Gastroesophageal sphincter (tissue), 4 donors: ENCODE data around the gene RFNG. TPM values are rescaled to one million over a fixed set of nuclear protein-coding genes. Genes with fewer than 3 reads are reported as not detected.

Experiments
- ATAC-seq: fragments of 150-250 bp; one replicate; pipeline ENCODE4 v1.9.1; 2016; ENCODE audit warnings: mild to moderate bottlenecking, moderate library complexity
- H3K27ac ChIP-seq, 4 donors: fragments of 200-600 bp; sonication (generic) in 3 of 4; 1 replicate in 3 of 4; 2 replicates in 1 of 4; pipeline ENCODE4 v1.5.1; 2016 to 2019
- H3K27me3 ChIP-seq: fragments of 200-600 bp; sonication (generic); one replicate; pipeline ENCODE4 v1.5.1; 2019
- H3K36me3 ChIP-seq, 2 donors: fragments of 200-600 bp; sonication (generic); one replicate each; pipeline ENCODE4 v1.5.1; 2019; ENCODE audit warnings: control low read depth in 1 of 2
- H3K4me1 ChIP-seq, 3 donors: fragments of 200-600 bp; sonication (generic); 1 replicate in 2 of 3; 2 replicates in 1 of 3; pipeline ENCODE4 v1.5.1; 2016 to 2019; ENCODE audit warnings: control low read depth in 2 of 3
- H3K4me3 ChIP-seq, 2 donors: fragments of 200-600 bp; sonication (generic); one replicate each; pipeline ENCODE4 v1.5.1; 2019; ENCODE audit warnings: mild to moderate bottlenecking in 1 of 2, moderate library complexity in 1 of 2
- H3K9me3 ChIP-seq, 3 donors: fragments of 200-600 bp; sonication (generic); one replicate each; pipeline ENCODE4 v1.5.1; 2017 to 2019; ENCODE audit warnings: control low read depth in 2 of 3
- EP300 ChIP-seq: sonication (generic); formaldehyde crosslinking; IDR thresholded peaks from one replicate; pipeline ENCODE4 v1.6.1; 2017; ENCODE audit warnings: antibody characterized with exemption, mild to moderate bottlenecking
- POLR2A ChIP-seq, 2 donors: fragments of 450-650 bp; IDR thresholded peaks; one replicate each; pipeline ENCODE4 v1.6.1; 2017; ENCODE audit warnings: antibody characterized with exemption in 2 of 2, mild to moderate bottlenecking in 2 of 2, moderate library complexity in 1 of 2
- POLR2AphosphoS5 ChIP-seq: sonication (generic); formaldehyde crosslinking; IDR thresholded peaks from one replicate; pipeline ENCODE4 v1.6.1; 2017; ENCODE audit warnings: antibody characterized with exemption
- WGBS, 2 donors: methylation state at CpG; one replicate each; pipeline ENCODE4 v1.1.5; 2018; ENCODE audit warnings: low coverage in 1 of 2; 5-methylcytosine and 5-hydroxymethylcytosine counted together
- total RNA-seq, 4 donors: library from RNA; depleted of rRNA; stranded (reverse); fragments of >200 nt; gene quantifications; one replicate each; pipeline ENCODE4 v1.1.0, GENCODE V29; 2016
- TF ChIP-seq, protein P1 (sequence below), 4 experiments: fragments of 200-600 bp in 2 of 4; fragments of 450-650 bp in 2 of 4; sonication (generic) in 1 of 4; IDR thresholded peaks; one replicate each; pipeline ENCODE4 v1.5.1; 2017 to 2019; ENCODE audit warnings: antibody characterized with exemption in 4 of 4, mild to moderate bottlenecking in 2 of 4, moderate library complexity in 2 of 4

Gene RFNG
- total RNA-seq, 4 donors from 2014 or later, result 28.8 to 48.2 (median 34.3) TPM

DNA sequence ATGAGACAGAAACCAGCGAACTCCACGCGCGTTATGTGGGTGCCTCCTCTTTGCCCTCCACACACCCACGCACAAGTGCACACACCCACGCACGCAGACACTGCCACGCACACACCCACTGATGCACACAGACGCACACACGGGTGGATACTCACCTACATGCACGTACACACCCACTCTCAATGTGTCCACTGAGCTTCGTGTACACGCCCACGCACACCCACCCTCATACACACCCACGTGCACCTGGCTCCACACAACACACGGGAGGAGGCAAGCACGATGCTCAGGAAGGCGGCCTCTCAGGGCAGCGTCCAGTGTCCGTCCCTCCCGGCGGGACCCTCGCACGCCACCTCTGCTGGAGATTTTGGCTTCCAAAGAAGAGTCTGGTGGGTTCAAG lies 4.2 kb downstream of the RFNG start:
- H3K27me3 ChIP-seq, result no peaks in the 10 kb centered on the region
- no peaks in the 10 kb centered on the region for H3K9me3 ChIP-seq
- H3K36me3 ChIP-seq, result peaks cover 0 to 40% of the 10 kb centered on the region in 2 donors
- no peak for ATAC-seq
- no peak overlapping the region for H3K4me3 ChIP-seq
- TF ChIP-seq POLR2A (IDR thresholded peaks at IDR 0.05) (no peak), POLR2AphosphoS5 (no peak)
- TF ChIP-seq, protein P1, sequence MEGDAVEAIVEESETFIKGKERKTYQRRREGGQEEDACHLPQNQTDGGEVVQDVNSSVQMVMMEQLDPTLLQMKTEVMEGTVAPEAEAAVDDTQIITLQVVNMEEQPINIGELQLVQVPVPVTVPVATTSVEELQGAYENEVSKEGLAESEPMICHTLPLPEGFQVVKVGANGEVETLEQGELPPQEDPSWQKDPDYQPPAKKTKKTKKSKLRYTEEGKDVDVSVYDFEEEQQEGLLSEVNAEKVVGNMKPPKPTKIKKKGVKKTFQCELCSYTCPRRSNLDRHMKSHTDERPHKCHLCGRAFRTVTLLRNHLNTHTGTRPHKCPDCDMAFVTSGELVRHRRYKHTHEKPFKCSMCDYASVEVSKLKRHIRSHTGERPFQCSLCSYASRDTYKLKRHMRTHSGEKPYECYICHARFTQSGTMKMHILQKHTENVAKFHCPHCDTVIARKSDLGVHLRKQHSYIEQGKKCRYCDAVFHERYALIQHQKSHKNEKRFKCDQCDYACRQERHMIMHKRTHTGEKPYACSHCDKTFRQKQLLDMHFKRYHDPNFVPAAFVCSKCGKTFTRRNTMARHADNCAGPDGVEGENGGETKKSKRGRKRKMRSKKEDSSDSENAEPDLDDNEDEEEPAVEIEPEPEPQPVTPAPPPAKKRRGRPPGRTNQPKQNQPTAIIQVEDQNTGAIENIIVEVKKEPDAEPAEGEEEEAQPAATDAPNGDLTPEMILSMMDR (IDR thresholded peaks at IDR 0.05), result no peak
- no peak overlapping the region for H3K27ac ChIP-seq
- H3K4me1 ChIP-seq, result peaks cover 0 to 25% (median 15%) of the 10 kb centered on the region in 3 donors
- WGBS, 2 donors, result 83 to 89% methylated on average over 12 to 15 of the region's 24 CpGs

DNA sequence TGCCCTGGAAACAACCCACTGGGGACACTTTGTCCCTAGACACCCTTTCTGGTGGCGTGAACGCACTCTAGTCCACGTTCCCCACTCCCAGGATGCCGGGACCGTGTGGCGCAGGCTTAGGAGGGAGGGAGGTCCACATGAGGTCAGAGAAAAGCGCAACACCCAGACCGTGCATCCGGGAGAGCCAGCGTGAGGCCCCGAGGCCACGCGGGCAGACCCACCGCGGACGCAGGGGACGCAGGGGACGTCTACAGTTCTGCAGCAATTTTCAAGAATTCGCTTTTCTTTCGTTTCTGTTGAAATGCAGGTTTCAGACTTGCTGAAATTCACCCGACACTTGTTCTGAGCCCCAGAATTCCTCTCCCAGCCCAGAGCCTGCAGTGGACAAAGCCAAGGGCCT lies 4.7 kb downstream of the RFNG start:
- peaks cover 0 to 40% of the 10 kb centered on the region in 2 donors for H3K36me3 ChIP-seq
- 80 to 93% methylated on average over 3 to 5 of the region's 21 CpGs for WGBS, 2 donors
- TF ChIP-seq POLR2AphosphoS5, result no peak
- TF ChIP-seq POLR2A (IDR thresholded peaks at IDR 0.05), result no peak
- TF ChIP-seq, protein P1 (IDR thresholded peaks at IDR 0.05), result no peak
- no peak for TF ChIP-seq EP300
- no peak overlapping the region for H3K27ac ChIP-seq
- no peak overlapping the region for H3K4me3 ChIP-seq
- no peaks in the 10 kb centered on the region for H3K9me3 ChIP-seq
- no peaks in the 10 kb centered on the region for H3K27me3 ChIP-seq
- H3K4me1 ChIP-seq, result peaks cover 0 to 22% (median 15%) of the 10 kb centered on the region in 3 donors
- no peak for ATAC-seq

DNA sequence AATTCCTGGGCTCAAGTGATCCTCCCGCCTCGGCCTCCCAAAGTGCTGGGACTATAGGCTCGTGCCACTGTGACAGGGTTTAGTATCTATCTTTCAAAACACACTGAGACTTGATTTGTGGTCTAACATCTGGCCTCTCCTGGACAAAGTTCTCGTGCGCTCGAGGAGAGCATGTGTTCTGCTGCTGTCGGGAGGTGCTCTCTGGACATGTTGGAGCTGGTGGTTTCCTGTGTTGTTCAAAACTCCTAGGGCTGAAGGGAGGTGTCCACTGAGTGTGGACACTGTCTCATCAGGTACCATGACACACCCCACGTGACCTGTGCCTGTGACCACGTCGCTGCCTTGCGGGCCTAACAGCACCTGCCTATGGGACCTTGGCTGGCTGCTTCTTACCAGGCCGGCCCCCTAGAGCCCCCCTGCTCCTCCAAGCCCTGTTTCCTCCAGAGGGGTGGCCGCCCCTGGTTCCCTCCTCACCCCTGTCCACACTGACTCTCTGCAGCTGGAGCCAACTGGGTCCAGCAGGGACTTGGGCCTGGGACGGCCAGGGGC lies 5.6 kb downstream of the RFNG start:
- TF ChIP-seq, protein P1 (IDR thresholded peaks at IDR 0.05), result no peak
- TF ChIP-seq POLR2AphosphoS5 (no peak), POLR2A (IDR thresholded peaks at IDR 0.05) (no peak), EP300 (no peak)
- no peak overlapping the region for H3K27ac ChIP-seq
- H3K4me1 ChIP-seq, result peaks cover 0 to 20% (median 15%) of the 10 kb centered on the region in 3 donors
- H3K36me3 ChIP-seq, result peaks cover 0 to 40% of the 10 kb centered on the region in 2 donors
- no peaks in the 10 kb centered on the region for H3K9me3 ChIP-seq
- no peak overlapping the region for H3K4me3 ChIP-seq
- no peak for ATAC-seq
- WGBS, 2 donors, result 58 to 67% methylated on average over 4 of the region's 14 CpGs
- H3K27me3 ChIP-seq, result no peaks in the 10 kb centered on the region

DNA sequence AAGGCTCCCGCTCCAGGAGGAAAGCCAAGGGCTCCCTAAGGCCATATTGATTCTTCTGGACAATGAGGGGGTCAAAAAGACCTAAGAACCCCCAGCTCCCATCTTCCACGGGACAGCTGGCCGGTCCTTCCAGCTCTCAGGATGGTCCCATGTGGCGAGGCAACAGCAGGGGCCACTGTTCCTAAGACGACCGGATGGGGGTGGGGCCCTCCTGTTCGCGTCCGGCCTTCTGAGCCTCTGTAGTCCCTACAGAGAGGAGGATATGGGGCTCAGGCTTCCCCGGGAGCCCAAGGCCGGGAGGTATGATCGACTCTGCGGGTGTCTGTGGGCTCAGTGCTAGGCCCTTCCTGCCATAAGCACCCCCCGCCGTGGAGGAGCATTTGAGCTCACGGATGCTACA lies 8.1 kb downstream of the RFNG start:
- WGBS, 2 donors, result 57% methylated on average over 8 of the region's 16 CpGs; no CpG with 5 or more reads in 1 of the 2 donors
- Histone ChIP-seq H3K27me3 (no peaks in the 10 kb centered on the region), H3K9me3 (no peaks in the 10 kb centered on the region), H3K36me3 (peaks cover 0 to 20% of the 10 kb centered on the region in 2 donors), H3K4me3 (no peak overlapping the region), H3K27ac (no peak overlapping the region), H3K4me1 (no peaks in the 10 kb centered on the region)
- no peak for ATAC-seq
- TF ChIP-seq POLR2AphosphoS5 (no peak), EP300 (no peak), POLR2A (IDR thresholded peaks at IDR 0.05) (no peak)
- TF ChIP-seq, protein P1 (IDR thresholded peaks at IDR 0.05), result no peak

DNA sequence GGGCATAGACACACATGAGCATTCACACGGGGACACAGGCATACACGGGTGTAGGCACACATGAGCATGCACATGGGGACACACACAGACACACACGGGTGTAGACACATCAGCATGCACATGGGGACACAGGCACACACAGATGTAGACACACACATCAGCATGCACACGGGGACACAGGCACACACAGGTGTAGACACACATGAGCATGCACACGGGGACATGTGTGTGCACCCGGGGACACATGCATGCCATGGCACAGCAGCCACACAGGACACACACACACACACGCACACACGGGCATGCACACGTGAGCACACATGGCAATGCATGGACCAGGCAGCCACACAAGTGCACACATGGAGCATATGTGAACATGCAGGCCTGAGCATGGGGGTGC lies 9.0 kb downstream of the RFNG start:
- H3K4me1 ChIP-seq, result peaks cover 0 to 7% (median 0%) of the 10 kb centered on the region in 3 donors
- no peak overlapping the region for H3K4me3 ChIP-seq
- no peak for ATAC-seq
- H3K27ac ChIP-seq, result no peak overlapping the region
- H3K9me3 ChIP-seq, result no peaks in the 10 kb centered on the region
- H3K36me3 ChIP-seq, result peaks cover 0 to 11% of the 10 kb centered on the region in 2 donors
- no peak for TF ChIP-seq POLR2AphosphoS5
- TF ChIP-seq EP300, result no peak
- TF ChIP-seq POLR2A (IDR thresholded peaks at IDR 0.05), result no peak
- TF ChIP-seq, protein P1 (IDR thresholded peaks at IDR 0.05), result no peak
- H3K27me3 ChIP-seq, result no peaks in the 10 kb centered on the region
- 84 to 93% methylated on average over 5 to 6 of the region's 9 CpGs for WGBS, 2 donors
